ENCODE data around the gene C4orf50.

GRCh38 chr4:5928844-5929420 lies 89.3 kb downstream of the C4orf50 start:
- TF ChIP-seq YY1 (IDR thresholded peaks at IDR 0.05; ENCODE audit: low read depth, low read length) (no peak), EZH2 (IDR thresholded peaks at IDR 0.05; ENCODE audit: low read depth, low read length, severe bottlenecking) (no peak), POLR2A (IDR thresholded peaks at IDR 0.05; ENCODE audit: control extremely low read depth in 1 of 2, low read depth in 2 of 2, low read length in 2 of 2) (no peak), SUZ12 (IDR thresholded peaks at IDR 0.05; ENCODE audit: low read length) (no peak), POLR2AphosphoS5 (IDR thresholded peaks at IDR 0.05; ENCODE audit: low read depth, low read length) (no peak), RNF2 (IDR thresholded peaks at IDR 0.05; ENCODE audit: borderline replicate concordance, low read depth, low read length, missing control alignments, poor library complexity, severe bottlenecking) (no peak), CHD2 (IDR thresholded peaks at IDR 0.05; ENCODE audit: low read length) (no peak), E2F6 (IDR thresholded peaks at IDR 0.05) (no peak), TAF1 (IDR thresholded peaks at IDR 0.05; ENCODE audit: low read depth, low read length) (no peak), TBP (IDR thresholded peaks at IDR 0.05; ENCODE audit: low read depth, low read length) (no peak)
- TF ChIP-seq, protein P1, sequence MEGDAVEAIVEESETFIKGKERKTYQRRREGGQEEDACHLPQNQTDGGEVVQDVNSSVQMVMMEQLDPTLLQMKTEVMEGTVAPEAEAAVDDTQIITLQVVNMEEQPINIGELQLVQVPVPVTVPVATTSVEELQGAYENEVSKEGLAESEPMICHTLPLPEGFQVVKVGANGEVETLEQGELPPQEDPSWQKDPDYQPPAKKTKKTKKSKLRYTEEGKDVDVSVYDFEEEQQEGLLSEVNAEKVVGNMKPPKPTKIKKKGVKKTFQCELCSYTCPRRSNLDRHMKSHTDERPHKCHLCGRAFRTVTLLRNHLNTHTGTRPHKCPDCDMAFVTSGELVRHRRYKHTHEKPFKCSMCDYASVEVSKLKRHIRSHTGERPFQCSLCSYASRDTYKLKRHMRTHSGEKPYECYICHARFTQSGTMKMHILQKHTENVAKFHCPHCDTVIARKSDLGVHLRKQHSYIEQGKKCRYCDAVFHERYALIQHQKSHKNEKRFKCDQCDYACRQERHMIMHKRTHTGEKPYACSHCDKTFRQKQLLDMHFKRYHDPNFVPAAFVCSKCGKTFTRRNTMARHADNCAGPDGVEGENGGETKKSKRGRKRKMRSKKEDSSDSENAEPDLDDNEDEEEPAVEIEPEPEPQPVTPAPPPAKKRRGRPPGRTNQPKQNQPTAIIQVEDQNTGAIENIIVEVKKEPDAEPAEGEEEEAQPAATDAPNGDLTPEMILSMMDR (IDR thresholded peaks at IDR 0.05; ENCODE audit: control extremely low read depth in 1 of 3, insufficient read depth in 1 of 3, low read depth in 1 of 3, low read length in 3 of 3): no peak

All from H1 (cell line).